ENCODE measurements around the gene LUC7L.

DNA sequence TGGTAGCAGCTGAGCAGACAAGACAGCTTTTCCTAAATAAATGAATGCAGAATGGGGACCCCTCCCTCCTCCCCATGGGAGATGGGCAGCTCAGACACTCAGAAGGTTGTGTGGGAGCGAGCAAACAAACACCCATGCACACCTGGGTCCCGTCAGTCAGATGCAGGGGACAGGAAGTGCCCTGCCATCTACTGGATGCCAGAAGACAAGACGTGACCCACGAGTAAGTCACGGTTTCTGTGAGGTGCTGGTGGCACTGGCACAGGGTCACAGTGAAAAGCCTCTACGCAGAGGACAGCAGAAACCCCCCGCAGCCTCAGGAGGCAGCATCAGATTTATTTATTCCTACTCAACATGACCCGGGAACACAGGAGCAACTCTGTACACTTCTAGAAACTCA, 40.6 kb downstream of the LUC7L start:
- TF ChIP-seq, protein P1, sequence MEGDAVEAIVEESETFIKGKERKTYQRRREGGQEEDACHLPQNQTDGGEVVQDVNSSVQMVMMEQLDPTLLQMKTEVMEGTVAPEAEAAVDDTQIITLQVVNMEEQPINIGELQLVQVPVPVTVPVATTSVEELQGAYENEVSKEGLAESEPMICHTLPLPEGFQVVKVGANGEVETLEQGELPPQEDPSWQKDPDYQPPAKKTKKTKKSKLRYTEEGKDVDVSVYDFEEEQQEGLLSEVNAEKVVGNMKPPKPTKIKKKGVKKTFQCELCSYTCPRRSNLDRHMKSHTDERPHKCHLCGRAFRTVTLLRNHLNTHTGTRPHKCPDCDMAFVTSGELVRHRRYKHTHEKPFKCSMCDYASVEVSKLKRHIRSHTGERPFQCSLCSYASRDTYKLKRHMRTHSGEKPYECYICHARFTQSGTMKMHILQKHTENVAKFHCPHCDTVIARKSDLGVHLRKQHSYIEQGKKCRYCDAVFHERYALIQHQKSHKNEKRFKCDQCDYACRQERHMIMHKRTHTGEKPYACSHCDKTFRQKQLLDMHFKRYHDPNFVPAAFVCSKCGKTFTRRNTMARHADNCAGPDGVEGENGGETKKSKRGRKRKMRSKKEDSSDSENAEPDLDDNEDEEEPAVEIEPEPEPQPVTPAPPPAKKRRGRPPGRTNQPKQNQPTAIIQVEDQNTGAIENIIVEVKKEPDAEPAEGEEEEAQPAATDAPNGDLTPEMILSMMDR (IDR thresholded peaks at IDR 0.05; ENCODE audit: control extremely low read depth in 1 of 3, insufficient read depth in 1 of 3, low read depth in 1 of 3, low read length in 3 of 3), result peak; percentile 21 to 59 (median 58); a peak in 3 of 4 replicates
- TF ChIP-seq POLR2AphosphoS5 (IDR thresholded peaks at IDR 0.05; ENCODE audit: low read depth, low read length), result no peak; the same call in 1 of the 2 replicates
- no peak for TF ChIP-seq HDAC6 (IDR thresholded peaks at IDR 0.05; ENCODE audit: low read depth, low read length)
- TF ChIP-seq EGR1 (IDR thresholded peaks at IDR 0.05; ENCODE audit: borderline replicate concordance, low read depth, low read length), result no peak
- TF ChIP-seq JUN (IDR thresholded peaks at IDR 0.05; ENCODE audit: low read depth, low read length), result no peak
- no peak for TF ChIP-seq SRF (IDR thresholded peaks at IDR 0.05; ENCODE audit: low read depth, low read length)
- TF ChIP-seq JUND (IDR thresholded peaks at IDR 0.05; ENCODE audit: low read length), result no peak
- no peak; a peak in 1 of 4 replicates for TF ChIP-seq RAD21 (IDR thresholded peaks at IDR 0.05 in 1 of 2, conservative IDR thresholded peaks at IDR 0.05 in 1 of 2; ENCODE audit: low read depth in 2 of 2, low read length in 2 of 2)
- TF ChIP-seq CHD2 (IDR thresholded peaks at IDR 0.05; ENCODE audit: low read length), result no peak
- no peak for TF ChIP-seq EZH2 (IDR thresholded peaks at IDR 0.05; ENCODE audit: low read depth, low read length, severe bottlenecking)
- TF ChIP-seq, protein P2, sequence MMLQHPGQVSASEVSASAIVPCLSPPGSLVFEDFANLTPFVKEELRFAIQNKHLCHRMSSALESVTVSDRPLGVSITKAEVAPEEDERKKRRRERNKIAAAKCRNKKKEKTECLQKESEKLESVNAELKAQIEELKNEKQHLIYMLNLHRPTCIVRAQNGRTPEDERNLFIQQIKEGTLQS (IDR thresholded peaks at IDR 0.05; ENCODE audit: insufficient read depth, low read depth, low read length), result no peak
- TF ChIP-seq TEAD4 (IDR thresholded peaks at IDR 0.05; ENCODE audit: low read depth, low read length), result no peak
- TF ChIP-seq FOSL1 (IDR thresholded peaks at IDR 0.05; ENCODE audit: insufficient read depth, low read depth, low read length), result no peak
